CD4-positive, alpha-beta T cell treated with Interferon alpha-2 for 1 hour (primary cell): ENCODE measurements around the gene VCAM1.

Source experiments
- DNase-seq, 2 donors: peaks; one replicate each; pipeline ENCODE4 v3.0.0-alpha.2; 2020 to 2022

The VCAM1 gene

DNA sequence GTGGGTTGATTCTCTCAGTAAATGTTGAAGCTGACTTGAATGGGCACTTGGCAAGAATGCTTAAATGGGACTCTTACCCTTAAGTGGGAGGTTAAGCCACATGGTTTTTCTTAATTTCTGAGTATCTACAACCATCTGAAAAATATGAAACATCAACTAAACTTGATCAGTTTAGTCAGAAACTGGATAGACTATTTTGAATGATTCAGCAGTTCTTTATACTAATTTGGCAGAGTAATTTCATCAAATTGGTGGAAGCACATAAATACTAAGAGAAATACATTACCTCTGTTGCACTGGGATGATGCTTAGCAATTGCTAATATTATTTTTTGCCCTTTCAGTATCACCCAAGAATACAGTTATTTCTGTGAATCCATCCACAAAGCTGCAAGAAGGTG is 4.7 kb downstream of the VCAM1 start:
- DNase-seq: no peak

DNA sequence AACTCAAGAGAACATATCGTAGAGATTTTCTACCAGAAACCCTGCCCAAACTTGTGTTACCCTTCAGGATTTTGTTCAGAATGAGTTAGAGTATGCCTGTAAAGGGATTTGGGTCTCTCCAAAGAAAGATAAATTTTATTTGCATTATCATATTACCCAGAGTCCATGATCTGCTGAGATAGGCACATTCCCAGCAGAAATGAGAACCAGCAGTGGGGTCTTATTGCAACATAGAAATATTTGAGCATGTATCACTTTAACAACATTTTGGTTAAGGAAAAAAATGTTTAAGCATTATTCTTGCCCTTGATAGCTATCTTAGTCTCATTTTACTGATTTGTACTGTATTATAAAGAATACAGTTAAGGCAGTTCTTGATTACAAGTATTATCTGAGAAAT is 10.6 kb downstream of the VCAM1 start:
- DNase-seq: no peak

DNA sequence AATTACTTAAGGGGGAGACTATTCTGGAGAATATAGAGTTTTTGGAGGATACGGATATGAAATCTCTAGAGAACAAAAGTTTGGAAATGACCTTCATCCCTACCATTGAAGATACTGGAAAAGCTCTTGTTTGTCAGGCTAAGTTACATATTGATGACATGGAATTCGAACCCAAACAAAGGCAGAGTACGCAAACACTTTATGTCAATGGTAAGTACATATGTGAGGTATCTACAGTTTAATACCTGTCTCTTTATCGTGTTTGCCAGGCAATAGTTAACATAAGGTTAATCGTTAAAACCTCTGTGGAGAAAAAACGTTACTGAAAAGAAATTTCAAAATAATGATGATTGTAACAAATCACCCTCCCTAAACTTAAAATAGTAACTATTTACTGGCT is 11.8 kb downstream of the VCAM1 start:
- DNase-seq: no peak

- DNase-seq: no peak
Measured at GRCh38 chr1:100731758-100732157, 12.2 kb downstream of the VCAM1 start.

DNA sequence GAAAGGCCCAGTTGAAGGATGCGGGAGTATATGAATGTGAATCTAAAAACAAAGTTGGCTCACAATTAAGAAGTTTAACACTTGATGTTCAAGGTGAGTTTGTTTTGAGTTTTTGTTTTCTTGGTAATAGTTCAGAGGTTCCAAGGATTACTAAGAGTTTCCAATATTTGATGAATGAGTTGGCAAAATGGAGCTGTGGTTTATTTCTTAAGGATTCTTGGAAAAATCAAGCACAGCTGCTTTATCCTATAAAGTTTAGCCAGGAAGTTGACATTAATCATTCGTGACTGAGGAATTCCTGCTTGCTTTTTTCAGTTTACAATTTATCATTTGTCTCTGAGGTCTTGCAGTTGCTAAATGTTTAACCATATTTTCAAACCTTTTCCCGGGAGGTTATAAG is 15.1 kb downstream of the VCAM1 start:
- DNase-seq: no peak

DNA sequence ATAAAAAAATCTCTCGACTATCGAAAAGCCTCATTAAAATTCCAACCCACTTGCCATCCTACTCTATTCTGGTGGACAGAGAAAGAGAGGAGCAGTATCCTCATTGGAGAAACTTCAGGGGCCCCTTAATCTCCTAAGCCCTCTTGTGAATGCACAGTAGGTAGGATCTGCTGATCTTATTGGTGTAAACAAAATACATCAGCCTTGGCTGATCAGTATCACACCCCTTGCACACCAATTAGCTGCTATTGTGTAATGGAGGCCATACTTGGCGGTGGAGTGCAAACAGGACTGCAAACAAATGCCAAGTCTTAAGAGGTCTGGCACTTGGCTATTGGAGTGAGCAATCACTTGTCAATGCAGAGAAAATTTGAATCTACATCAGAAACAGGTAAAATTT is 15.7 kb downstream of the VCAM1 start:
- no peak for DNase-seq

DNA sequence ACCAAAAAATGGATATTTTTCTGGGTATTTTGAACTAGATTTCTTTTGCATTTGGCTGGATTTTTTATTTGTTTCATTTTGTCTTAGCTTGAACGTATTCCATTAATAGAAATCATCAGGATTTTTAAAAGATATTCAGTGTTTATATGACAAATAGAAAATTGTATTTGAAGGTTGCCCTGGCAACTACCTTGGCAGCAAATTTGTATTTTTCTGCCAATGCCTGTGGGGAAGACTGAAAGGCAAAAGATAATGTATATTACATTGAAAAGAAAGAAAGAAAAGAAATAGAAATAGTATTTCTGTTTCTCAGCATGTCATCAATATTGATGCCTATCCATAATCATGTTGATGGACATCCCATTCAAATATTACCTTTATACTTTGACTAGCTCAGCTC is 16.8 kb downstream of the VCAM1 start:
- no peak for DNase-seq

- DNase-seq: no peak
Measured at GRCh38 chr1:100736746-100737145, 17.2 kb downstream of the VCAM1 start.

DNA sequence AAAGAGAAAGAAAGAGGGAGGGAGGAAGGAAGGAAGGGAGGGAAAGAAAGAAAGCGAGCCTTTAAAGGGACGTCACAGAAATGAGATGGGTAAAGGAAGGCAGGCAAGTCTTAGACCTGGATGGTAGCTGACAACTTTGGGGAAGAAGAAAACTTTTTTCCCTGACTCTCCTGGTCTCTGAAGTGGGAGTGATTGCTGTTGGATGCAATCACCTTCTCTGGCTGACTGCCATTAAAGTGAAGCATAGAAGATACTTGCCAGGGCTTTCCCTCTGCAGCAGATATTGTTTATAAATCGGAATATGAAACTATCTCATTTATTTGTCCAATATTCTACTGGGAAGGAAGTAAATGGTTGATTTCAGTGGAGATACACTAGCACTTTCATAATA is 27.0 kb downstream of the VCAM1 start:
- DNase-seq: no peak

DNA sequence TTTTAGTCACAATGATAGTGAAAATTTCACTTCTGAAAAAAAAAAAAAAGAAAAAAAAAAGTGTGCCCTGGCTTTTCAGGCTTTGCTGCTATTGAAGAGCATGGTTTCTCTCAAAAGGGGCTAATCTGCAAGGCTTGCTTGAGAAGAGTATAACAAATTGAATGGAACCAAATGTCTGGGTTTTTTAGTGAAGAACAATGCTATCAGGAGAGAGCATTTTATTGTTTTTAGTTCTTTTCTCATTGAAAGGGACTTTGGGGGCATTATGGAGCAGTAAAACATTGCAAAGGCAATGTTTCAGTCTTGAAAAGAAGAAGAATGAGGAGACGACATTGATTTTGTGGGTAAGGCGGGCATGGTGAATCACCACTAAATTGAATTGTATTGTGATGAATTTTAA is 28.2 kb downstream of the VCAM1 start:
- no peak for DNase-seq

GRCh38 chr1:100750005-100750885 is 30.7 kb downstream of the VCAM1 start:
- DNase-seq: no peak

GRCh38 chr1:100752791-100753190 is 33.2 kb downstream of the VCAM1 start:
- DNase-seq: no peak

- DNase-seq: no peak
Measured at GRCh38 chr1:100757946-100758345, 38.4 kb downstream of the VCAM1 start.

GRCh38 chr1:100759188-100759587 is 39.6 kb downstream of the VCAM1 start:
- no peak for DNase-seq

DNA sequence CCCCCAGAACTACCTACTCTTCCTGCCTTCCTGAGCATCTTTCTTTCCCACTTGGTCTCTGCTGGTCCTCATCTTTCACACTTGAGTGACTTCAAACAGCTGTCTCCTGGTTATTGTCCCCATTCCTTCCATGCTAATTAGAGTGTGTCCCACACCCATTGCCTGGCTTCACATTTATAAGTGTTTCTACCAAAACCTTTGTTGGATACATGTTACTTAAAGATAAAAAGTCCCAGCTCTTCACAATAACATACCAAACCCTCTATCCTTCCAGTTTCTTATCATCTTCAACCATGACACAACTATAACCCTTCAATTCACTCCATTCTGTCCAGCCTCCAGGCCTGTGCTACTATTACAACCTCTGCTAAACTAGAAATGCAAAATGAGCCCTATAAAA is 41.0 kb downstream of the VCAM1 start:
- DNase-seq: no peak

GRCh38 chr1:100762461-100762860 is 42.9 kb downstream of the VCAM1 start:
- no peak for DNase-seq

- DNase-seq: no peak
Measured at GRCh38 chr1:100767176-100767890, 47.8 kb downstream of the VCAM1 start.

- DNase-seq: no peak
Measured at GRCh38 chr1:100769323-100769722, 49.8 kb downstream of the VCAM1 start.

GRCh38 chr1:100769906-100770646 is 50.5 kb downstream of the VCAM1 start:
- no peak for DNase-seq

DNA sequence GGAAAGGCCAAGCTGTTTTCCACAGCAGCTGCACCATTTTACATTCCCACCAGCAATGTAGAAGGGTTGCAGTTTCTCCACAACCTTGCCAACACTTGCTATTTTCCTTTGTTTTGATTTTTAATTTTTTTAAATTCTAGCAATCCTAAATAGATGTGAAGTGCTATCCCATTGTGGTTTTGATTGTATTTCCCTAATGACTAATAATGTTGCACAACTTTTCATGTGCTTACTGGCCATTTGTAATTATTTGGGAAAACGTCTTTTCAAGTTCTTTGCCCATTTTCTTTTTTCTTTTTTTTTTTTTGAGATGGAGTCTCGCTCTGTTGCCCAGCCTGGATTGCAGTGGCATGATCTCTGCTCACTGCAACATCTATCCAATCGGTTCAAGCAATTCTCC is 53.9 kb downstream of the VCAM1 start:
- DNase-seq: no peak

DNA sequence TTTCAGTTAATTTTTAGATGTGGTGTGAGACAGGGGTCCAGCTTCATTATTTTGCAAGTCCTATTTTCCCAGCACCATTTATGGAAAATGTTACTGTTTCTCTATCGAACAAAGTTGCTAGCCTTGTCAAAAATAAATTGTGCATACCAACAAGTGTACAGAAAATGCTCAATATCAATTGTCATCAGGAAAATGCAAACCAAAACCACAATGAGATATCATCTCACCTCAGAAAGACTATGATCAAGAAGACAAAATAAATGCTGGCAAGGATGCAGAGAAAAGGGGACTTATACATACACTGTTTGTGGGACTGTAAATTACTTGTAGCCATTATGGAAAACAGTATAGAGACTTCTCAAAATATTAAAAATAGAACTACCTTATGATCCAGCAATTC is 54.8 kb downstream of the VCAM1 start:
- no peak for DNase-seq

GRCh38 chr1:100775483-100775882 is 55.9 kb downstream of the VCAM1 start:
- no peak for DNase-seq

- DNase-seq: no peak
Measured at GRCh38 chr1:100778748-100779147, 59.2 kb downstream of the VCAM1 start.

DNA sequence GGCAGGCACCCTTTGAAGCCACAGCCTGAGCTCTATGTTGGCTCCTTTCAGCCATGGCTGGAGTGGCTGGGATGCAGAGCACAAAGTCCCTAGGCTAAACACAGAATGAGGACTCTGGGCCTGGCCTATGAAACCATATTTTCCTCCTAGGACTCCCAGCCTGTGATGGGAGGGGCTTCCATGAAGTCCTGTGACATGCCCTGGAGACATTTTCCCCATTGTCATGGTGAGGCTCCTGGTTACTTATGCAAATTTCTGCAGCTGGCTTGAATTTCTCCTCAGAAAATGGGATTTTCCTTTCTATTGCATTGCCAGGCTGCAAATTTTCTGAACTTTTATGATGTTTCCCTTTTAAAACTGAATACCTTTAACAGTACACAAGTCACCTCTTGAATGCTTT is 61.3 kb downstream of the VCAM1 start:
- DNase-seq: no peak
